Right lobe of liver (tissue), 6 donors: ENCODE measurements around the gene PIGL. TPM values are rescaled to one million over a fixed set of nuclear protein-coding genes. Genes with fewer than 3 reads are reported as not detected.

Experiments used
- ATAC-seq, 4 donors: fragments of 200-7000 bp; cut with Tn5 transposase; one replicate each; pipeline ENCODE4 v1.9.1; 2020; ENCODE audit warnings: mild to moderate bottlenecking in 4 of 4, moderate library complexity in 4 of 4
- DNase-seq, 3 donors: peaks; one replicate each; pipeline ENCODE4 v3.0.0-alpha.2; 2020
- H3K27ac ChIP-seq, 3 donors: fragments of 200-600 bp; one replicate each; pipeline ENCODE4 v1.8.0; 2022
- H3K27me3 ChIP-seq, 2 donors: fragments of 200-600 bp; one replicate each; pipeline ENCODE4 v1.8.0; 2022
- H3K36me3 ChIP-seq, 4 donors: fragments of 200-600 bp; sonication (generic) in 1 of 4; one replicate each; pipeline versions ENCODE4 v1.5.1 to v1.8.0; 2017 to 2022; ENCODE audit warnings: control low read depth in 1 of 4
- H3K4me1 ChIP-seq, 4 donors: fragments of 200-600 bp; sonication (generic) in 1 of 4; one replicate each; pipeline versions ENCODE4 v1.5.1 to v1.8.0; 2017 to 2022; ENCODE audit warnings: control low read depth in 1 of 4
- H3K4me3 ChIP-seq, 3 donors: fragments of 200-600 bp; one replicate each; pipeline ENCODE4 v1.8.0; 2022
- H3K9me3 ChIP-seq, 4 donors: fragments of 200-600 bp; sonication (generic) in 1 of 4; one replicate each; pipeline versions ENCODE4 v1.5.1 to v1.8.0; 2017 to 2022; ENCODE audit warnings: control low read depth in 1 of 4
- CTCF ChIP-seq, 4 donors: fragments of 200-600 bp in 3 of 4; fragments of 450-650 bp in 1 of 4; IDR thresholded peaks; one replicate each; pipeline versions ENCODE4 v1.5.1 to v1.8.0; 2016 to 2022; ENCODE audit warnings: antibody characterized with exemption in 4 of 4, mild to moderate bottlenecking in 2 of 4
- POLR2A ChIP-seq: fragments of 450-650 bp; IDR thresholded peaks from one replicate; pipeline ENCODE4 v1.6.1; 2017; ENCODE audit warnings: antibody characterized with exemption, mild to moderate bottlenecking
- WGBS: methylation state at CpG from one replicate; pipeline ENCODE4 v1.1.6; 2018; ENCODE audit warnings: low coverage, low lambda C conversion rate; ENCODE audit not compliant: insufficient coverage; ENCODE audit errors: missing lambda C conversion rate; 5-methylcytosine and 5-hydroxymethylcytosine counted together
- intact Hi-C, 2 donors: fragments of 100-400 bp; cut with DNase I; formaldehyde crosslinking; loops; one replicate each; pipeline versions ENCODE4 v1.11.2 to v1.14.1; 2022
- total RNA-seq, 6 experiments: library from RNA; depleted of rRNA in 2 of 6; stranded (reverse); fragments of >200 nt in 2 of 6; fragmentation: NEBNext Ultra II Directional in 3 of 6; extraction: Animal tissue kit (Norgen Biotek cat#: 25700) in 3 of 6; gene quantifications; one replicate each; pipeline versions ENCODE4 v1.1.0 to v1.2.4, GENCODE V29; 2016 to 2023
- donor health status: DM: no; HTN: yes; CAD: no.
- donor health status: DM: no; HTN: no; CAD: no.
- donor health status: DM: no; HTN: no; CAD: no.
- donor health status: DM: no; HTN: yes; CAD: no.
- donor health status: DM: no; HTN: yes; CAD: no.

The PIGL gene
- total RNA-seq, 6 experiments from 2014 or later: 8.5 to 29.7 (median 14.9) TPM

- intact Hi-C loops: no loop called here
- DNase-seq (no peak), ATAC-seq (no peak)
- Histone ChIP-seq H3K27ac (no peak overlapping the region), H3K9me3 (no peaks in the 10 kb centered on the region), H3K36me3 (no peaks in the 10 kb centered on the region), H3K4me1 (no peaks in the 10 kb centered on the region), H3K27me3 (no peaks in the 10 kb centered on the region), H3K4me3 (no peak overlapping the region)
- TF ChIP-seq CTCF (IDR thresholded peaks at IDR 0.05) (no peak), POLR2A (no peak)
- 52% methylated on average over 3 of the region's 6 CpGs for WGBS
Observed at GRCh38 chr17:16267174-16267573, 50.2 kb downstream of the PIGL start.

GRCh38 chr17:16269658-16270057, 52.6 kb downstream of the PIGL start:
- H3K9me3 ChIP-seq: no peaks in the 10 kb centered on the region
- H3K4me3 ChIP-seq: no peak overlapping the region
- H3K27me3 ChIP-seq: no peaks in the 10 kb centered on the region
- intact Hi-C loops: no loop called here
- TF ChIP-seq CTCF (IDR thresholded peaks at IDR 0.05) (no peak), POLR2A (no peak)
- 71% methylated on average over 2 of the region's 2 CpGs for WGBS
- H3K36me3 ChIP-seq: no peaks in the 10 kb centered on the region
- no peaks in the 10 kb centered on the region for H3K4me1 ChIP-seq
- DNase-seq: no peak
- no peak for ATAC-seq
- H3K27ac ChIP-seq: no peak overlapping the region

GRCh38 chr17:16272111-16272840, 55.3 kb downstream of the PIGL start:
- WGBS: 89% methylated on average over 3 of the region's 3 CpGs
- no peaks in the 10 kb centered on the region for H3K4me1 ChIP-seq
- ATAC-seq: peak in 3 of 4 donors; percentile 23 to 81 (median 34)

GRCh38 chr17:16273499-16273898, 56.5 kb downstream of the PIGL start:
- no peak for DNase-seq
- no peak overlapping the region for H3K4me3 ChIP-seq
- no peaks in the 10 kb centered on the region for H3K36me3 ChIP-seq
- H3K27ac ChIP-seq: no peak overlapping the region
- no peak for TF ChIP-seq CTCF (IDR thresholded peaks at IDR 0.05)
- no peak for TF ChIP-seq POLR2A
- H3K27me3 ChIP-seq: no peaks in the 10 kb centered on the region
- H3K9me3 ChIP-seq: no peaks in the 10 kb centered on the region
- ATAC-seq: no peak
- intact Hi-C loops: no loop called here
- WGBS: 100% methylated on average over 1 of the region's 1 CpG
- H3K4me1 ChIP-seq: no peaks in the 10 kb centered on the region

More at GRCh38 chr17:16272111-16272840, 55.3 kb downstream of the PIGL start:
- no peak overlapping the region for H3K27ac ChIP-seq
- no peak for TF ChIP-seq POLR2A
- TF ChIP-seq CTCF (IDR thresholded peaks at IDR 0.05): no peak
- no peak overlapping the region for H3K4me3 ChIP-seq
- H3K9me3 ChIP-seq: no peaks in the 10 kb centered on the region
- no peaks in the 10 kb centered on the region for H3K36me3 ChIP-seq
- H3K27me3 ChIP-seq: no peaks in the 10 kb centered on the region
- intact Hi-C loops: no loop called here
- no peak for DNase-seq
